AG09319 (cell line): ENCODE measurements around the gene BRD3OS.

ENCODE experiments used
- DNase-seq: peaks from one replicate; pipeline ENCODE4 v3.0.0-alpha.2; 2010; ENCODE audit warnings: low read depth; ENCODE audit errors: extremely low read depth
- TF ChIP-seq, protein P1 (sequence below): IDR thresholded peaks from 2 replicates; pipeline ENCODE4 v1.5.1; 2011; ENCODE audit warnings: low read depth, mild to moderate bottlenecking, inconsistent platforms, low read length, moderate library complexity

The BRD3OS gene

DNA sequence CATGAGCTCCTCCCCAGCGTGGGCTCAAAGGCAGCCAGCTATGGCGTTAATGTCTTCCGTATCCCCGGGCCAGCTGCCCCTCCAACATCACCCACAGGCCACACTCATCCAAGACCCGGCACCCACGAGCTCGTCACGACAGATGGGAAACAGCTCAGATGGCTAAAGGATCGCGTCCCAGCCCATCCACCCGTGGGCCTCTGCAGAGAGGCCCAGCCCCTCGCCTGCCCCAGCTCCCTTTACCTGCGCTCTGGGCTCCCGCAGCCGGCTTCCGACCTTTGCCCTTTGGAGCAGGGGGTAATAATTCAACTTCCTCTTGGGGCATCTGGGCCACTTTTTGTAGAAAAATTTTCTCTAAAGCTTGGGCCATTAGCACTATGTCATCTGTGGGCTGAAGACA lies 26.0 kb downstream of the BRD3OS start:
- DNase-seq, result no peak
- TF ChIP-seq, protein P1, sequence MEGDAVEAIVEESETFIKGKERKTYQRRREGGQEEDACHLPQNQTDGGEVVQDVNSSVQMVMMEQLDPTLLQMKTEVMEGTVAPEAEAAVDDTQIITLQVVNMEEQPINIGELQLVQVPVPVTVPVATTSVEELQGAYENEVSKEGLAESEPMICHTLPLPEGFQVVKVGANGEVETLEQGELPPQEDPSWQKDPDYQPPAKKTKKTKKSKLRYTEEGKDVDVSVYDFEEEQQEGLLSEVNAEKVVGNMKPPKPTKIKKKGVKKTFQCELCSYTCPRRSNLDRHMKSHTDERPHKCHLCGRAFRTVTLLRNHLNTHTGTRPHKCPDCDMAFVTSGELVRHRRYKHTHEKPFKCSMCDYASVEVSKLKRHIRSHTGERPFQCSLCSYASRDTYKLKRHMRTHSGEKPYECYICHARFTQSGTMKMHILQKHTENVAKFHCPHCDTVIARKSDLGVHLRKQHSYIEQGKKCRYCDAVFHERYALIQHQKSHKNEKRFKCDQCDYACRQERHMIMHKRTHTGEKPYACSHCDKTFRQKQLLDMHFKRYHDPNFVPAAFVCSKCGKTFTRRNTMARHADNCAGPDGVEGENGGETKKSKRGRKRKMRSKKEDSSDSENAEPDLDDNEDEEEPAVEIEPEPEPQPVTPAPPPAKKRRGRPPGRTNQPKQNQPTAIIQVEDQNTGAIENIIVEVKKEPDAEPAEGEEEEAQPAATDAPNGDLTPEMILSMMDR, result no peak

DNA sequence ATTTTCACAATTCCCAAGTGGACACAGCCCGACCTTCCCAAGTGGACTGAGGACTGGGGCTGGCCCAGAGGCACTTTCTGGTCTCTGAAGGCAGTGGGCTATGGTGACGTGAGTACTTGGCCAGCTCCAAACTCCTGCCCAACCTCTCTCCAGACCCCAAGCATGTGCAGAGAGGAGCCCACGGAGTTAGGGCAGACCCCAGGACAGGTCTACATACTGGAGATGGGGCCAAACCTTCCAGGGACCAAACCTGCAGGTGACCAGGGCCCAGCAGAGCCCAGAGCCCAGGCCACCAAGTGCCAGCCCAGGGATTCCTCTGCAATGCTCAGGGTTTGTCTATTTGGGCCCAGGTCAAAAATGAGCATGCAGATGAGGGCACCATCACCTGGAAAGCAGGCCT lies 27.2 kb downstream of the BRD3OS start:
- DNase-seq, result no peak
- TF ChIP-seq, protein P1, result no peak

DNA sequence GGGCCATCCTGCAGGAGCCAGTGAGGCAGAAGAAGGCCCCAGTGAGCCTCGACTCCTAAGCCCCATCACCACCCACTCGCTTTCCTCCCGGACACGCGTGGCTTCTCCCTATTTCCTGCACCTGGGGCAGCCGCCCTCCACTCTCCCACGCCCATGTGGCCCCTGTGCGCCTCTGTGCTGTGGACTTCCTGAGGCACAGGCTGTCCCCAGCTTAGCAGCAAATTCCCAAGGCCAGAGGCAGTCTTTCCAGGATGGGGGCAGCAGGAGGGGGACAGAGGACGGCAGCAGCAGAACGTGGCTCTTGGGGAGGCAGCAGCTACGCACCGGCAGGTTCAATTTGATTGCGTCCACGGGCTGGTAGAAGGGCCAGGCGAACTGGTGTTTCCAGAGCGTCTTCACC lies 27.7 kb downstream of the BRD3OS start:
- TF ChIP-seq, protein P1, result no peak

DNA sequence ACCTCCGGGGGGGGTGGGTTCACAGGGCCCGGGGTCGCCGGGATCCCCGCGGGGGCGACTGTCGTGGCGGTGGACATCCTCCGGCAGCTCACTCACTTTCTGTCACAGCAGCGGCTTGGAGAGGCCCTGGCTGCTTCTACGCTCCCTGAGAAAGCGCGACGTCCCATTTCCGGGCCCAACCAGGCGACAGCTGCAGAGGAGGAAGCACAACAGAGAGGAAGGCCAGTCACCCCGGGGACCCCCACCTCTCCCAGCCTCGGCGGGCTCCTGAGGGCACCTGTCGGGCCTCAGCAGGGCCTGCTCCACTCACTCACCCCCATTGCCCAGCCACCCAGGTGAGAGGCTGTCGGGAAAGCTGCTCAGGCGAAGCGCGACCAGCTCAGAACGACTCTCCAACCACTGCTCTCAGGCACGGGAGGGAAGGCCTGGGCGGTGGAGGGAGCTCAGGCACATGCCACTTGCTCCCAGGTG lies 28.2 kb downstream of the BRD3OS start:
- TF ChIP-seq, protein P1, result no peak
- DNase-seq, result no peak

More for the DNA sequence above, 27.7 kb downstream of the BRD3OS start:
- DNase-seq, result no peak

DNA sequence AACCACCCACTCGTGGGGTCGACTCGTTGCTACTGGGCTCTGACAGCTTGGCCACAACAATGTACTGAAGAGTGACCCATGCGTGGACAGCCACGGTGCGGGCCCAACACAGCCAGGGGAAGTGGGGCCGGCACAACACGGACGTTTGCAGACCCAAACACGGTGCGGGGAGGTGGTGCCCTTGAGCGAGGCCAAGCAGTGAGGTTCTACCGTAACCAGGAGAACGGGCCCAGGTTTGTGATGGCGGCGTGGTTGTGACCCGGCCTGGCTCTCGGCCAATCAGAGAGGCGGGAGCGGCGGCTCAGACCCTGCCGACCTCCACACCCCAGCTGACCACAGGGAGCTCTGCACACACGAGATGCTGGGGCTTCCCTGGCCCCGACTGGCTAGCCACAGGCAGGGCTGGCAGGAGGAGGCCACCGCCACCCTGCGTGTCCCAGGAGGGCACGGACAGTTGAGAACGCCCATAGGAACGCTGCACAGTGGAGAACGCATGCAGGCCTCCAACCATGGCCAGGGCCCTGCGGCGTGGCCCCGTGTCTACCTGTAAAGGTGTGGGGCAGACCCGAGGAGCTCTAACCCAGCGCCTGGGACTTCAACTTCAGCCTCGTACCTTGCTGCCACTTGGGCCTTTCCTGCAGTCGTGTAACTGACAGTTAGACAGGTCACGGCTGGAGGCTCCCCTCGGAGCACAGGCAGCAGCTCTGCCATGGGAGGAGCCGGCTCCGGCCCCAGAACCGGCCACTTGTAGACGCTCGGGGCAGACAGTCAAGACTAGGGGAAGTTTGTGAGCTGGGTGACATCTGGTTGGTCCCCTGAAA lies 28.9 kb downstream of the BRD3OS start:
- TF ChIP-seq, protein P1, result no peak
- no peak for DNase-seq

DNA sequence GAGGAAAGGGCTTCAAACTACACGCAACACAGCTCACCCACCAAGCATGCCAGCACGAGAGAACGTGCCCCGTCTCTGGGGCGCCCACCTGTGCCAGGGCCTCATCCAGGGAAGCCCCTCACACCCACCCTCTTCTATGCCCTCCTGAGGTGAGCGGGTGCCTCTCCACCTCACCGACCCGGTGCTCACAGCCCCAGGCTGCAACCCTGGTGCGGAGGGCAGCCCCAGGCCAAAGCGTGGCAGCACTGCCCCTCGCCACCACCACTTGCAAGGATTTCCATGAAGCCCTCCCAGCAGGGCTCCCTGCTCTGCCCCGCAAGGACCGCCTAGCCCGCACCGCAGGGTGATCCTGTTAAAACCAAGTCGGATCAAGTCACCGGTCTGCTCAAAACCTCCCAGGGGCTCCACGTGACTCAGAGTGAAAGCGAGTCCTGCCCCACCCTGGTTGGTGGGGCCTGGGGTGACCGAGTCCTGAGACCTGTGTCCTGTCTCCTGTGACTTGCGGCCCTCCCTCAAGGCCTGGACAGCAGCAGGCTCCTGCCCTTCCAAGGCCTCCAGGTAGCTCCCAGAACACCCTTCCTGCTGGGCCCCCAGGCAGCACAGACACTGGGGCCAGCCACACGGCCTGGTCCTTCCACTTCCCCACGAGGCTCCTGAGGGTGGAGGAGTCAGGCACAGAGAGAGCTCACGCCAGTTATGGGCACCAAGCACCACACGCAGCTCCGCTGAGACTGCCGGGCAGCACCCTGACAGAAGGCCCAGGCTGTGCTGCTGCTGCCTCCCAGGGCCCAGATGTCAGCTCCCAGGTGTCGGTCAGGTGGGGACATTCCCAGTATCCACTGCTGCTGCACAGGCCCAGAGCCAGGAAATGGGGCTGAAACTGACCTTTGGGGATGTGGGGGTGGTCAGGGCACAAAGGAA lies 29.9 kb downstream of the BRD3OS start:
- TF ChIP-seq, protein P1, result no peak
- DNase-seq, result no peak

DNA sequence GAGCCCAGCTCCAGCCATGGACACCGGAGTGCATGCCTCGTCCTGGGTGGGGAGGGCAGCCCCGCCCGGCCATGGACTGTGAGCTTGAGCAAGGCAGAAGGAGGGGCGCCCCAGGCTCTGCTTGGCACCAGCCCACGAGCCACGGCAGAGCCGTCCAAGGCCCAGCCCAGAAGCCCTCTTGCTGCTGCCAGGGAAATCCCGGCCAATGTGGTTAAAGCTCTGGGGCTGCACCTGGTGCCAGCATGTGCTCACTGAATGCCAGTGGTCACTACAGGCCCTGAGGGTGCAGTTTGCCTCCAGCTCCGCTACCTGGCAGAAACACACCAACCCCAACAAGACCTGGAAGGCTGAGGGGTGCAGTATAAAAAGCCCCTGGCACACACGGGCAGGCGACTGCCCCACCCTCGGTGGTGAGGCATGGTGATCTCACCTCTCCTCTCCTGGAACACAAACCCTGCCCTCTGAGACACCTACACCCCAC lies 30.7 kb downstream of the BRD3OS start:
- TF ChIP-seq, protein P1, result no peak; the same call in 1 of the 2 replicates
- DNase-seq, result peak; percentile 78
